ENCODE measurements around the gene PPP1R14B.
A peak's percentile ranks its signal among the peaks of the same experiment; 100 is the strongest.

PPP1R14B gene

GRCh38 chr11:64262271-64263002 lies 15.7 kb upstream of the PPP1R14B start:
- FAIRE-seq (no peak), DNase-seq (ENCODE audit: insufficient read length, low spot score) (no peak)

GRCh38 chr11:64261556-64262080 lies 14.9 kb upstream of the PPP1R14B start:
- DNase-seq (ENCODE audit: insufficient read length, low spot score) (no peak), FAIRE-seq (no peak)

DNA sequence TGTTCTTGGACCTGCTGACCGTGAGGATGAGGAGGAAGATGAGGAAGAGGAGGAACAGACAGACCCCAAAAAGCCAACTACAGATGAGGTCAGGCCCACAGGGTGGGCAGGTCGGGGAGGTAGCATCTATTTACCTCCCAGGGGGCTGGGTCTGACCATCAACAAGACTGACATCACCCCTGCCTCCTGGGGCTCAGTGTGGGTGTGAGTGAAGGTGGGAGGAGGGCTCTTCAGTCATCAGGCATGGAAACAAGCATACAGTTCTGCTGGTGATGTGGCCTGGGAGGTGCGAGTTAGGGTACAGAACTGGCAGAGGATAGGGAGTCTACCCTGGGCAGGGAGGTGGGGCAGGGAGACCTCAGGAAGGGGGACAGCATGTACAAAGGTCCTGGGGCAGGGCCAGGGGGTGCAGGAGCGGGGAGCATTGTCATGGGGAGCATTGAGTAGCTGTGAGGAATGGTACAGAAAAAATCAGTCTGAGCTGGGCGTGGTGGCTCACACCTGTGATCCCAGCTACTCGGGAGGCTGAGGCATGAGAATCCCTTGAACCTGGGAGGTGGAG lies 13.5 kb upstream of the PPP1R14B start:
- no peak for DNase-seq (ENCODE audit: insufficient read length, low spot score)
- FAIRE-seq = no peak

- DNase-seq (ENCODE audit: insufficient read length, low spot score) = no peak
- FAIRE-seq = no peak
Observed at GRCh38 chr11:64259533-64260067, 12.9 kb upstream of the PPP1R14B start.

GRCh38 chr11:64258946-64259532 lies 12.3 kb upstream of the PPP1R14B start:
- no peak for FAIRE-seq
- no peak for DNase-seq (ENCODE audit: insufficient read length, low spot score)

GRCh38 chr11:64258356-64258755 lies 11.6 kb upstream of the PPP1R14B start:
- no peak for FAIRE-seq

GRCh38 chr11:64256300-64256699 lies 9.6 kb upstream of the PPP1R14B start:
- FAIRE-seq (no peak), DNase-seq (ENCODE audit: insufficient read length, low spot score) (no peak)

More at GRCh38 chr11:64258356-64258755, 11.6 kb upstream of the PPP1R14B start:
- no peak for DNase-seq (ENCODE audit: insufficient read length, low spot score)

- DNase-seq (ENCODE audit: insufficient read length, low spot score) (no peak), FAIRE-seq (no peak)
Observed at GRCh38 chr11:64255135-64256128, 8.7 kb upstream of the PPP1R14B start.

DNA sequence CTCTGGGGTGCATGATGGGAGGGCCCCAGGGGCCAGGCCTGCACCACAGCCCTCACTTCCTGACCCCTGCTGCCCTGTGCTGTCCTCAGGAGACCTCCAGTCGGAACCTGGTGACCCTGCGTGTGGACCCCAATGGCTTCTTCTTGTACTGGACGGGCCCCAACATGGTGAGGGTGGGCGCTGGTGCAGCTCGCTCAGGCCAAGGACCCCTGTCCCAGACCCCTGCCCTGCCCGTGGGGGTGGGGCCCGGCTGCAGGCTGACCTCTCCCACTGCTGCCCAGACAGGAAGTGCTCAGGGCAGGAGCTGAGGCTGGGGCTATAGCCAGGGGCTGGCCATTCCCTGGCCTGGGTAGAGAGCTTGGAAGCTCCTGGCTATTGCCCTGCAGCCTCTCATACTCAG lies 7.6 kb upstream of the PPP1R14B start:
- FAIRE-seq (no peak), DNase-seq (ENCODE audit: insufficient read length, low spot score) (no peak)

DNA sequence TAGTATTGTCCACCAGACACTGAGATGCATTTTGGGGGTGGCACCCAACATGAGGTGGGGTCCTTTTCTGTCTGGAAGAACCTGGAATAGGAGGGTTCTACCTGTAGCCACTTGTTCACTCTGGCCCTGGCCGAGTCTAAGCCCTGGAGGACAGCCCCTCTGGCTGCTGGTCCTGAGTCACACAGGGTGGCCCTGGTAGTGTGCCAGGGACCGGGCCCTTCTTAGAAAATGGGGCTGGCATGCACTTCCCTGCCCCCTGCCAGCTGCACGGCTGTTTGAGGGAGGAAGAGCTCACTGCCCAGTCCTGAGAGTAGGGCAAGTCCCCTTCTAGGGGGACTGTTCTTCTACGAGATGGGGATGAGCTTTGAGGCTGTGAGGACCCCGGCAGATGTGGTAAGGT lies 6.7 kb upstream of the PPP1R14B start:
- DNase-seq (ENCODE audit: insufficient read length, low spot score) (no peak), FAIRE-seq (no peak)

DNA sequence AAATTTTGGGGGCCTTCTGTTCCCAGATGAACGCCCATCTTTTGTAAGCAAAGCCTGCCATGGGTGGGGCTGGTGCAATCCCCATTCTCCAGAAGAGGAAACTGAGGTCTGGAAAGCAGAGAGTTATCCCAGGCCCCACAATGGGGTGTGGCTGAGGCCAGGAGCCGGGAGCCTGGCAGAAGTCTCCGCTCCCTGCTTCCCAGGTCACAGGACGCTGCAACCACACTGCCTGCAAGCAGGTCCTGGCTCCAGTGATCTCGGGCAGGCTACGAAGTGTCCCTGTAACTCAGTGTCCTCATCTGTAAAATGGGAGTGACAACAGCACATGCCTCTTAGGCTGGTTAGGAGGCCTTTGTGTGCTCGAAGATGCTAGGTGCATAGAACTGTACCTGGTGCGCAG lies 6.3 kb upstream of the PPP1R14B start:
- DNase-seq (ENCODE audit: insufficient read length, low spot score) (no peak), FAIRE-seq (no peak)

GRCh38 chr11:64252003-64252872 lies 5.5 kb upstream of the PPP1R14B start:
- DNase-seq (ENCODE audit: insufficient read length, low spot score) (peak; percentile 41), FAIRE-seq (no peak)

- DNase-seq (ENCODE audit: insufficient read length, low spot score) (no peak), FAIRE-seq (no peak)
Observed at GRCh38 chr11:64251753-64252002, 4.9 kb upstream of the PPP1R14B start.

DNA sequence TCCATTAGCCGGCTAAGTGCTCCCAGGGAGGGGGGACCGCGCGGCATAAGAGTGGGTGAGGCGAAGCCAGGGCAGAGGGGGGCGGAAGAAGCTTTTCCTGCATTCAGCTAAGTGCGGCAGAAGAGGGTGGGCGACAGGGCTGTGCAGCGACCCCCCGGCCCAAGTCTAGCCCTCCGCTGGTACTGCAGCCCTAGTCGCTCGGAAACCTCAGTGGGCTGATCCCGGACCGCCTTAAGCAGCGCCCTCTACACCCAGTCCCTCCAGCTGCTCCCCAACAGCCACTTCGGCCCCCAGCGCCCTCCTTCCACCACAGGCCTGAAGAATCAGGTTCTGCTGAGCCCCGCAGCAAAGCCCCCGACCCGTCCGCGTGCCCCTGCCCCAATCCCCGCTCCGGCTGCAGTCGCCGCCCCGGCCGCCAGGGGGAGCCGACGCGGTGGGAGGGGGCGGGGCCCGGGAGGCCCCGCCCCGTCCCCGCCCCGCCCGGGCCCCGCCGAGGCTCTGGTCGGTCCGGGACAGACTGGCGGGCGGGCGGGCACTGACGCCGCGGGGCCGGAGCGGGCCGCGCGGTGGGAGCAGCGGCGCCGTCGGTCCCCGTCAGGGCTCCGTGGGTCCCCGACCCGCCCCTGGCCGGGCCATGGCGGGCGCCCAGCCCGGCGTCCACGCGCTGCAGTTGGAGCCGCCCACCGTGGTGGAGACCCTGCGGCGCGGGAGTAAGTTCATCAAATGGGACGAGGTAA lies 4.4 kb upstream of the PPP1R14B start, which contains the start of gene PLCB3:
TSS of gene PLCB3 (plus strand) at position 515 of the 737 bp plus-strand sequence. CDS start at position 635, 120 bp downstream.
- FAIRE-seq (no peak), DNase-seq (ENCODE audit: insufficient read length, low spot score) (peak; percentile 60)

GRCh38 chr11:64250415-64251015 lies 3.8 kb upstream of the PPP1R14B start:
- no peak for FAIRE-seq
- DNase-seq (ENCODE audit: insufficient read length, low spot score) = no peak

DNA sequence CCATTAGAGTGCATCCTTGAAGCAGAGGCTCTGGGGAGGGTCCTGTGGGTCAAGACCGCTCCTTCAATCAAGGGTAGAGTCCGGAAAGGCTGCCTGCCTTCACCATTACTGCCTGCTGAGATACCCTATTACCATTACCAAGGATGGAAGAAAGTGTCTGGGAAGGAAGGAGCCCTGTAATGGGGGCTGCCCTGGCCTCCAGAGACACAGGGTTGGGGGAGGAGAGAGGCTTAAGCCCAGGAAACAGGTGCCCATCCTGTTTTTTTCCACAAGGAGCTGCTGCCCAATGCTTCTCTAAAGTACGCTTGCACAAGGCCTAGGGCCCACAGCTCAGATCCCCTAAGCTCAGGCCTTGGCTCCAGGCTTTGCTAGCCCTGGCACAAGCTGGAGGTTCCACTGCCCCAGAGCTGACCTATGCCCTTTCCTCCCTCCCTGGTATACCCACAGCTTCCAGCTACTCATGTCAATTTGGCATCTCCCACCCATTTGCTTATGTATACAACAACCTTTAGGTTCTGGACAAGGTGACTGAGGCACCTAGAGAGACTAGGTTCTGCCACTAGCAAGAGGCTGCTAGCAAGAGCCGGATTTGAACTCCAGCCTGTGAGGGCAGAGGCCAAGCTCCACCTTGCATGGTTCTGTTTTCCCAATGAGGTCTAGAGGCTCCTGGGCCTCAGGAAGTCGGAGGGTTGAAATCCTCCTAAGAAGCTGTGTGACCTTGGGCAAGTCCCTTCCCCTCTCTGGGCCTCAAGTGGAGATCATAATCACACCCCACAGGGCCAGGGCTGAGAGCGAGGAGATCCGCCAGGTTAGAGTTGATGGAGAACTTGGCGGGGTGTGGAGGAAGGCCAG lies 3.0 kb upstream of the PPP1R14B start:
- no peak for DNase-seq (ENCODE audit: insufficient read length, low spot score)
- FAIRE-seq = no peak

- no peak for FAIRE-seq
- no peak for DNase-seq (ENCODE audit: insufficient read length, low spot score)
Observed at GRCh38 chr11:64249038-64249437, 2.3 kb upstream of the PPP1R14B start.

GRCh38 chr11:64248578-64248977 lies 1.8 kb upstream of the PPP1R14B start:
- FAIRE-seq (no peak), DNase-seq (ENCODE audit: insufficient read length, low spot score) (no peak)

Measured in HTR-8/SVneo (cell line).